MM.1S (cell line): ENCODE data around the gene RBBP8.

Source experiments
- CTCF ChIP-seq: fragments of 300-600 bp; sonication (generic); IDR thresholded peaks from 2 replicates; pipeline ENCODE4 v1.5.1; 2016; ENCODE audit warnings: antibody characterized with exemption, low read length, mixed read lengths
- EZH2phosphoT487 ChIP-seq: fragments of 300-600 bp; sonication (generic); IDR thresholded peaks from 2 replicates; pipeline ENCODE4 v1.6.1; 2018; ENCODE audit warnings: antibody characterized with exemption, low read length

GRCh38 chr18:22971038-22971437 is 37.9 kb downstream of the RBBP8 start:
- no peak for TF ChIP-seq CTCF
- no peak for TF ChIP-seq EZH2phosphoT487
